Skeletal muscle satellite cell (primary cell): ENCODE measurements around the gene SETD1A.
A peak's percentile ranks its signal among the peaks of the same experiment; 100 is the strongest.

Experiments
- H3K27me3 ChIP-seq: 2 replicates; pipeline ENCODE4 v1.7.0; 2013; ENCODE audit warnings: low read length; ENCODE audit not compliant: control insufficient read depth, insufficient read depth
- H3K36me3 ChIP-seq: 2 replicates; pipeline ENCODE4 v1.7.0; 2013; ENCODE audit warnings: mild to moderate bottlenecking, control low read depth, low read length; ENCODE audit not compliant: insufficient read depth
- H3K4me1 ChIP-seq: 2 replicates; pipeline ENCODE4 v1.7.0; 2013; ENCODE audit warnings: low read length; ENCODE audit not compliant: control insufficient read depth, insufficient read depth
- H3K4me2 ChIP-seq: 2 replicates; pipeline ENCODE4 v1.7.0; 2013; ENCODE audit warnings: mild to moderate bottlenecking, low read length
- H3K4me3 ChIP-seq: 2 replicates; pipeline ENCODE4 v1.7.0; 2013; ENCODE audit warnings: low read length
- H3K9ac ChIP-seq: 2 replicates; pipeline ENCODE4 v1.7.0; 2013; ENCODE audit warnings: mild to moderate bottlenecking, low read depth, low read length, moderate library complexity
- H3K9me3 ChIP-seq: replicated peaks from 2 replicates; pipeline ENCODE4 v1.7.0; 2013; ENCODE audit warnings: mild to moderate bottlenecking, control low read depth, low read length

Gene SETD1A

DNA sequence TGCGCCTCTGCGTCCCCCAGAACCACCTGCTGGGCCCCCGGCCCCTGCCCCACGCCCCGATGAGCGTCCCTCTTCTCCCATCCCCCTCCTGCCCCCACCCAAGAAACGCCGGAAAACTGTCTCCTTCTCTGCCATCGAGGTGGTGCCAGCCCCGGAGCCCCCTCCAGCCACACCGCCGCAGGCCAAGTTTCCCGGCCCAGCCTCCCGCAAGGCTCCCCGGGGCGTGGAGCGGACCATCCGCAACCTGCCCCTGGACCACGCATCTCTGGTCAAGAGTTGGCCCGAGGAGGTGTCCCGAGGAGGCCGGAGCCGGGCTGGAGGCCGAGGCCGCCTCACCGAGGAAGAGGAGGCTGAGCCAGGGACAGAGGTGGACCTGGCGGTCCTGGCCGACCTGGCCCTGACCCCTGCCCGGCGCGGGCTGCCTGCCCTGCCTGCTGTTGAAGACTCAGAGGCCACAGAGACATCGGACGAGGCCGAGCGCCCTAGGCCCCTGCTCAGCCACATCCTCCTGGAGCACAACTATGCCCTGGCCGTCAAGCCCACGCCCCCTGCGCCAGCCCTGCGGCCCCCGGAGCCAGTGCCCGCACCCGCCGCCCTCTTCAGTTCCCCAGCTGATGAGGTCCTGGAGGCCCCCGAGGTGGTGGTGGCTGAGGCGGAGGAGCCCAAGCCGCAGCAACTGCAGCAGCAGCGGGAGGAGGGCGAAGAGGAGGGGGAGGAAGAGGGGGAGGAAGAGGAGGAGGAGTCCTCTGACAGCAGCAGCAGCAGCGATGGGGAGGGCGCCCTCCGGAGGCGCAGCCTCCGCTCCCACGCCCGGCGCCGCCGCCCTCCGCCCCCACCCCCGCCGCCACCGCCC is 21.8 kb downstream of the SETD1A start:
- no peak overlapping the region for H3K4me3 ChIP-seq
- H3K4me2 ChIP-seq, result no peak overlapping the region
- no peaks in the 10 kb centered on the region for H3K27me3 ChIP-seq
- H3K9me3 ChIP-seq, result no peaks in the 10 kb centered on the region
- H3K4me1 ChIP-seq, result no peaks in the 10 kb centered on the region
- peaks cover 29% of the 10 kb centered on the region for H3K36me3 ChIP-seq
- H3K9ac ChIP-seq, result no peak overlapping the region

DNA sequence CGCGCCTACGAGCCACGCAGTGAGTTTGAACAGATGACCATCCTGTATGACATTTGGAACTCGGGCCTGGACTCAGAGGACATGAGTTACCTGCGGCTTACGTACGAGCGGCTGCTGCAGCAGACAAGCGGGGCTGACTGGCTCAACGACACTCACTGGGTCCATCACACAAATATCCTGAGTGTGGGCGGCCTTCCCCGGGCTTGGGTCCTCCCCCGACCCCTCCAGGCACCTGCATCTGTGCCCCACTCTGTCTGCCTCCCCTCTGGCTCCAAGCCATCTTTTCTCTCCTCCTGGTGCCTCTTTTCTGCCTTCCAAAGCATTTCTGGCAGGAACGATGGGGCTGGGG is 22.4 kb downstream of the SETD1A start:
- no peak overlapping the region for H3K4me3 ChIP-seq
- H3K4me1 ChIP-seq, result no peaks in the 10 kb centered on the region
- H3K9ac ChIP-seq, result no peak overlapping the region
- no peaks in the 10 kb centered on the region for H3K9me3 ChIP-seq
- H3K27me3 ChIP-seq, result no peaks in the 10 kb centered on the region
- peaks cover 27% of the 10 kb centered on the region for H3K36me3 ChIP-seq
- H3K4me2 ChIP-seq, result no peak overlapping the region

DNA sequence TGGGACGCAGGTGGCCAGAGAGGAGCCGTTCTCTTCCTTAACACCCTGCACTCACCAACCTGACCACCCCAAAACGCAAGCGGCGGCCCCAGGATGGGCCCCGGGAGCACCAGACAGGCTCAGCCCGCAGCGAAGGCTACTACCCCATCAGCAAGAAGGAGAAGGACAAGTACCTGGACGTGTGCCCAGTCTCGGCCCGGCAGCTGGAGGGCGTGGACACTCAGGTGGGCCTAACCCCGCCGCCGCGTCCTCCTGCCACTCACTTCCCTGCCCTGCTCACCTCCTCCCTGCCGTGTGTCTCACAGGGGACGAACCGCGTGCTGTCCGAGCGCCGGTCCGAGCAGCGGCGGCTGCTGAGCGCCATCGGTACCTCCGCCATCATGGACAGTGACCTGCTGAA is 22.9 kb downstream of the SETD1A start:
- no peaks in the 10 kb centered on the region for H3K9me3 ChIP-seq
- H3K4me1 ChIP-seq, result peaks cover 4% of the 10 kb centered on the region
- peaks cover 27% of the 10 kb centered on the region for H3K36me3 ChIP-seq
- H3K27me3 ChIP-seq, result no peaks in the 10 kb centered on the region
- H3K4me3 ChIP-seq, result no peak overlapping the region
- H3K4me2 ChIP-seq, result no peak overlapping the region
- no peak overlapping the region for H3K9ac ChIP-seq

DNA sequence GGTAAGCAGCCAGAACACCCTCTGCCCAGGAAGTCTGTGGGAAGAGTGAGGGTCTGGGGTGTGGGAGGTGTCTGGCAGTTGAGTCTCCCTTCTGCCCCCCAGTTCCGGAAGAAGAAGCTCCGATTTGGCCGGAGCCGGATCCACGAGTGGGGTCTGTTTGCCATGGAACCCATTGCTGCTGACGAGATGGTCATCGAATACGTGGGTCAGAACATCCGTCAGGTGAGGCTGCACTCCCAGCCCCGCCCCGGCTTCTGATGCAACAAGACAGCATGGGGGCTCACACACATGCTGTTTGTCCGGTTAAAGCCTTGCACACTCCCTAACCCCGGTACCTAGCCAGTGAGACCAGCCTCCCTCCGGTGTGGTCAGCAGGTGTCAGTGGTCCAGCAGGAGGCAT is 23.4 kb downstream of the SETD1A start:
- Histone ChIP-seq H3K4me3 (no peak overlapping the region), H3K4me1 (peaks cover 10% of the 10 kb centered on the region), H3K27me3 (no peaks in the 10 kb centered on the region), H3K9ac (no peak overlapping the region), H3K36me3 (peaks cover 27% of the 10 kb centered on the region), H3K9me3 (no peaks in the 10 kb centered on the region), H3K4me2 (no peak overlapping the region)

DNA sequence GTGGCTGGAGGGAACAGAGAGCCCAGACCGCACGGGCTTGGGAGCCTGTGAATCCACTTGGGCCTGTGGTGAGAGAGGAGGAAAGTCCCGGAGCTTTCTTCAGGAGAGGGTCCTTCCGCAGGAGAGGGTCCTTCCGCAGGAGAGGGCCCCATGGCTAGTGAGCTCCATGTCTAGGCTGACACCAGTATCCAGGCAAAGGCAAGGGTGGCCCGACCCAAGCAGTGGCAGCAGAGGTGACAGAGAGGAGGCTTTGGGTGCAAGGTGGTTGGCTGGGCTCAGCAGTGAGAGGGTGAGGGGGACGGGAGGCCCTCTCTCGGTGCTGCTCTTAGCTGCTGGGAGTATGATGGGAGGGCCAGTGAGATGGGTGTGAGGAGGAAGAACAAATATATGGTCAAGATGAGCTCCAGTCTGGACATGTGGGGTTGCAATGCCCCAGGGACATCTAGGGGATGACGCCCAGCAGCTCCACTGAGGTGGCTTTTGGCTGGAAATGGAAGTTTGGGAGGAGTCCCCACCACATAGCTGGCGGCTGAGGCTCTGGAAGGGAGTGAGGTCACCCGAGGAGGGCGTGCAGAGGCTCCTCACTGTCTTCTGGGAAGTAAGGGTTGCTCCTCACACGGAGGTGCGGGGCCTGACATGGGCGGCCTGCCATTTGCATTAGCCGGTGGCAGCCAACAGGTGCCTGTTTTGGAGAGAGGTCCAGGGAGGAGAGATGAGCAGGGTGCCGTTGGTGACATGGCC is 25.2 kb downstream of the SETD1A start:
- Histone ChIP-seq H3K27me3 (no peaks in the 10 kb centered on the region), H3K9me3 (no peaks in the 10 kb centered on the region), H3K4me3 (no peak overlapping the region), H3K4me2 (no peak overlapping the region), H3K4me1 (peaks cover 12% of the 10 kb centered on the region), H3K36me3 (peaks cover 13% of the 10 kb centered on the region), H3K9ac (no peak overlapping the region)

DNA sequence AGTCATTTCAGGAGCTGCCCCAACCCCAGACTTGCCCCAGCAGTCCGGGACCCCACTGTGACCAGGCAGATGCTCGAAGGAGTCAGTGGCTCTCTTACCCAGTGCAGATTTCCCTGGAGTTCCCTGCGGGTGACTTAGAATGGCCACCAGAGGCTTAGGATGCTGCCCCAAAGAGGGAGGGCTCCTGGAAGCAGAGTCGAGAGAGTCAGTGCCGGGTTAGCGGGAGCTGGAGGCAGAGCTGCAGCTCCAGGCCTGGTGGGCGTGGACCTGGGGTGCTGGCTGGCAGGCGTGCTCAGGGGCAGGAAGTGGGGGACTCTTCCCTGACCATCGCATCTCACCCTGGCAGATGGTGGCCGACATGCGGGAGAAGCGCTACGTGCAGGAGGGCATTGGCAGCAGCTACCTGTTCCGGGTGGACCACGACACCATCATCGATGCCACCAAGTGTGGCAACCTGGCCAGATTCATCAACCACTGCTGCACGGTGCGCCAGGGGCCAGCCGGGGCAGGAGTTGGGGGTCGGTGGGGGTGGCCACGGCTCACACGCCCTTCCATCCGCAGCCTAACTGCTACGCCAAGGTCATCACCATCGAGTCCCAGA is 25.8 kb downstream of the SETD1A start:
- no peak overlapping the region for H3K4me2 ChIP-seq
- peaks cover 12% of the 10 kb centered on the region for H3K4me1 ChIP-seq
- H3K9ac ChIP-seq, result no peak overlapping the region
- no peaks in the 10 kb centered on the region for H3K9me3 ChIP-seq
- peaks cover 12% of the 10 kb centered on the region for H3K36me3 ChIP-seq
- no peaks in the 10 kb centered on the region for H3K27me3 ChIP-seq
- no peak overlapping the region for H3K4me3 ChIP-seq

DNA sequence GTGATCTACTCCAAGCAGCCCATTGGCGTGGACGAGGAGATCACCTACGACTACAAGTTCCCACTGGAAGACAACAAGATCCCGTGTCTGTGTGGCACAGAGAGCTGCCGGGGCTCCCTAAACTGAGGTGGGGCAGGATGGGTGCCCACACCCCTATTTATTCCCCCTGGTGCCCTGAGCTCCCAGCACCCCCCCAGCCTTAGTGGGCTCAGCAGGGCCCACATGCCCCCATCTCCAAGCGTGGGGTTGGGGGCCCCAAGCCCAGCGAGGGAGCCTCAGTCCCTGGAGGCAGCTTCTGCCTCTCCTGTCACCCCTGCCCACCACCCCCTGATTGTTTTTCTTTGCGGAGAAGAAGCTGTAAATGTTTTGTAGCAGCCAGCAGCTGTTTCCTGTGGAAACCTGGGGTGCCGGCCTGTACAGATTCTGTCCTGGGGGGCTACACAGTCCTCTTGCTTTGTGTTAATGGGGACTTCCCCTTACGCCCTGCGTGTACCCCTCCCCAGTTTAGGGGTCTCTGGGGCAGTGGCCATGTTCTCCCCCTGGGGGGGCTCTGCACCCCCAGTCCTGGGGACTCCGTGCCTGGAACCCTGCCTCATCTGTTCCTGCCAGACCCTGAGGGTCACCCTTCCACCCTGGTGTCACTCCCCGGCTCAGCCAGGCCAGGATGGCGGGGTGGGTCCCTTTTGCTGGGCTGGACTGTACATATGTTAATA is 26.5 kb downstream of the SETD1A start:
- Histone ChIP-seq H3K4me1 (peaks cover 12% of the 10 kb centered on the region), H3K9me3 (no peaks in the 10 kb centered on the region), H3K36me3 (peaks cover 12% of the 10 kb centered on the region), H3K4me2 (no peak overlapping the region), H3K9ac (no peak overlapping the region), H3K27me3 (no peaks in the 10 kb centered on the region), H3K4me3 (no peak overlapping the region)

DNA sequence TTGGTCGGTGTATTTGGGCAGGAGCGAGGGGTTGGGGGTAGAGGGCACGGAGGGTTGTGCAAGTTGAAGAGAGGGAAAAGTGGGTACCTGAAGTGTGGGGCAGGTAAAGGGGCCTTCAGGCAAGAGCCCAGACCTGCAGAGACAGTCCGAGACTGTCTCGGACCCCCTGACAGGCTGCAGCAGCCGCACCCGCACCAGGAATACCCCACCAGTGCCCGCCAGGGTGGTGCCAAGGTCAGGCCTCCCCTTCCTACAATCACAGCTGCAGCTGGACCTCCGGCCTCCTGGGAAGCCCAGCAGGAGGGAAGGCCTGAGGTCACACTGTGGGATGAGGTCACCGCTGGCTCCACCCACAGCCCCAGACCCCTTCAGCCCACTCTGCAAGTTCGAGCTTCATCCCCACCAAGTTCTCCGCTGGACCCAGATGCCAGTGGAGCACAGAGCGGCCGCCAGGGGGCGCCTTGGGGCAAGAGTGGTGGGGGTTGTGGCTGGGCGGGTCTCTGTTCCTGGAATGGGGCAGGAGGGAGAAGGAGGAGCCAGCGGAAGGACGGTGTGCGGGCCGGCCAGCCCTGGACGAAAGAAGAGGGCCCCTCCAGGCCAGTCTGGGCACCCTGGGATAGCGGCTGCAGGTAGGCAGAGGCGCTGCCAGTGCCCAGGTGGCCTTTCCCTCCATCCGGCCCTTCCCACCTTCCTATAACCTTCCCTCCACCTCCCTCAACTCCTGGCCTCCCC is 27.3 kb downstream of the SETD1A start, which contains the start of gene HSD3B7:
HSD3B7 (plus strand) TSS at position 539 of the 732 bp plus-strand sequence. CDS start 452 bp downstream, outside the sequence.
- peak within 1 kb of the TSS; percentile 51 for H3K9ac ChIP-seq

DNA sequence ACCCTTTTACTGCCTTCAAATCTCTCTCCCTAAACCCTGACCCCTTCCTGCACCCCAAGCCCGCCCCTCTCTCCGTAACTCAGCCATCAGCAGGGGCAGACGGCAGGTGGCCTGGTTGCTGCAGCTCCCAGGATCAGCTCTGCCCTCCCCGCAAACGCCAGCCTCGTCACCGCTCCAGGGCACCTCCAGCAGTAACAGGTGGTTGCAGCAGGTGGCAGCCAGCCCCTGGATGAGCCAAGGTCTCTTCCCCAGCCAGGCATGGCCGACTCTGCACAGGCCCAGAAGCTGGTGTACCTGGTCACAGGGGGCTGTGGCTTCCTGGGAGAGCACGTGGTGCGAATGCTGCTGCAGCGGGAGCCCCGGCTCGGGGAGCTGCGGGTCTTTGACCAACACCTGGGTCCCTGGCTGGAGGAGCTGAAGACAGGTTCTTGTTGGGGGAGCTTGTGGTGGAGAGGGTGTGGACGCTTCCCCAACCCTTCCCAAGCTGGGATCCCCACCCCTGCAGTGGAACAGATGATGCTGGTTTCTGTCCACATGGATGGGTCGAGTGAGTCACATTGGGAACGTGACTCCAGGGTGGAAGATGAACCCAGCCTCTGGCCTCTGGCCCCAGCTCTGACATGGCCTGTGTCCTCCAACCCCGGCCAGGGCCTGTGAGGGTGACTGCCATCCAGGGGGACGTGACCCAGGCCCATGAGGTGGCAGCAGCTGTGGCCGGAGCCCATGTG is 28.0 kb downstream of the SETD1A start:
- Histone ChIP-seq H3K4me2 (peak overlapping the region; percentile 83), H3K9ac (peak overlapping the region; percentile 51), H3K4me3 (peak overlapping the region; percentile 71), H3K4me1 (peaks cover 12% of the 10 kb centered on the region), H3K36me3 (peaks cover 4% of the 10 kb centered on the region), H3K27me3 (no peaks in the 10 kb centered on the region), H3K9me3 (no peaks in the 10 kb centered on the region)

More for the DNA sequence above, 27.3 kb downstream of the SETD1A start, which contains the start of gene HSD3B7:
- peak within 1 kb of the TSS; percentile 83 for H3K4me2 ChIP-seq
- peak within 1 kb of the TSS; percentile 71 for H3K4me3 ChIP-seq
- H3K36me3 ChIP-seq, result peaks cover 10% of the 10 kb centered on the region
- no peaks in the 10 kb centered on the region for H3K27me3 ChIP-seq
- H3K4me1 ChIP-seq, result peaks cover 12% of the 10 kb centered on the region
- no peaks in the 10 kb centered on the region for H3K9me3 ChIP-seq
